Measurements from ENCODE around the gene SKA1. TPM values are rescaled to one million over a fixed set of nuclear protein-coding genes. Genes with fewer than 3 reads are reported as not detected.

SKA1 gene, protein sequence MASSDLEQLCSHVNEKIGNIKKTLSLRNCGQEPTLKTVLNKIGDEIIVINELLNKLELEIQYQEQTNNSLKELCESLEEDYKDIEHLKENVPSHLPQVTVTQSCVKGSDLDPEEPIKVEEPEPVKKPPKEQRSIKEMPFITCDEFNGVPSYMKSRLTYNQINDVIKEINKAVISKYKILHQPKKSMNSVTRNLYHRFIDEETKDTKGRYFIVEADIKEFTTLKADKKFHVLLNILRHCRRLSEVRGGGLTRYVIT
- 22.5 TPM for polyA plus RNA-seq (2013, experiment 1 of 2)
- 24.1 TPM for polyA plus RNA-seq (2013, experiment 2 of 2)

DNA sequence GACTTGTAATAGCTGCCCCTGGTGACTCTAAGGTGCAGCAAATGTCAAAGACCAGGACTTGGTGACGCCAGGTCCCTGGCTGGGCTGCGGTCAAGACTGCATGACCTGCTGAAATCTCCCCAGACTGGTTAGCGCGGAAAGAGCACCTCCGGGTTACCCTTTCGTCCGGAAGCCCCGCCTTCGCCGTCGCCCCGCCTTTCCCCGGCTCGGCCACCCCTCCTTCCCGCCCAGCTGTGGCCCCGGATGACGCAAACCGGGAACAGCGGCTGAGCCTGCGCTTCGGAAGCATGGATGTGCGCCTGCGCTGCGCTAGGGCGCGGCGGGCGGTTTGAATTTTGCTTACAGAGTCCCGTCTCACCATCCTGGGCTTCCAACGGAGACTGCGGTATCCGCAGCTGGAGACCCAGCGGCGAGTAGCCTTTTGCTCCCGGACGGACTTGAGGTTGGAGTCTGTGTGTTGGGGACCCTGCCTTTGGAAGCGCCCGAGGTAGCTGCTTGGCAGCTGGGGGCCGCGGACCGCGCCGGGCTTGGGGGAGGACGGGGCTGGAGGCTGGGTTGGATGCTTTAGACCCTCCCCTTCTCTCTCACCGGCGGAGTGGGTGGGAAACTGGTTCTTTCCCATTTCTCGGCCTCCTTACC is at the start of gene SKA1:
Gene SKA1 (plus strand): TSS at position 294 of the 639 bp plus-strand sequence. CDS start 785 bp downstream, outside the sequence.
- Histone ChIP-seq H3K27me3 (ENCODE audit: control insufficient read depth in 3 of 3, insufficient read depth in 3 of 3, low read depth in 1 of 3, low read length in 3 of 3) (no peaks in the 10 kb centered on the region), H3K4me1 (ENCODE audit: control insufficient read depth in 2 of 2, insufficient read depth in 1 of 2, low read depth in 1 of 2, low read length in 2 of 2) (peaks cover 0 to 5% of the 10 kb centered on the region in 2 donors), H3K14ac (ENCODE audit: low read length) (peak within 1 kb of the TSS; percentile 32), H3K4me2 (ENCODE audit: insufficient read depth, low read length, poor library complexity, severe bottlenecking) (peak within 1 kb of the TSS; percentile 56), H3K9ac (ENCODE audit: low read depth, low read length, poor library complexity) (peak within 1 kb of the TSS; percentile 89), H3K27ac (replicated peaks; ENCODE audit: low read length) (peak within 1 kb of the TSS; percentile 80), H3K23ac (ENCODE audit: low read depth, low read length, poor library complexity) (peak within 1 kb of the TSS; percentile 67), H4K8ac (ENCODE audit: low read depth, low read length) (no peak within 1 kb of the TSS), H4K91ac (ENCODE audit: low read depth, low read length, poor library complexity) (no peak within 1 kb of the TSS), H3K18ac (ENCODE audit: low read length) (peak within 1 kb of the TSS; percentile 68), H3K4me3 (ENCODE audit: low read length in 2 of 2) (peak within 1 kb of the TSS; percentile 64 to 94), H3K36me3 (replicated peaks in 1 of 2; ENCODE audit: control insufficient read depth in 2 of 2, insufficient read depth in 2 of 2, low read length in 2 of 2) (peaks cover 2 to 36% of the 10 kb centered on the region in 2 donors), H2AK5ac (ENCODE audit: low read depth, low read length) (no peak within 1 kb of the TSS), H2BK12ac (ENCODE audit: low read length) (no peak within 1 kb of the TSS), H2BK120ac (ENCODE audit: low read depth, low read length) (no peak within 1 kb of the TSS), H3K9me3 (replicated peaks in 1 of 2; ENCODE audit: control insufficient read depth in 2 of 2, insufficient read depth in 1 of 2, low read depth in 1 of 2, low read length in 2 of 2) (no peaks in the 10 kb centered on the region), H3K4ac (ENCODE audit: low read length) (no peak within 1 kb of the TSS), H2AFZ (ENCODE audit: low read length) (peak within 1 kb of the TSS; percentile 95), H2BK15ac (ENCODE audit: low read length) (no peak within 1 kb of the TSS), H2BK5ac (ENCODE audit: low read length) (peak within 1 kb of the TSS; percentile 79), H3K79me1 (ENCODE audit: low read depth, low read length) (peaks cover 2% of the 10 kb centered on the region)
- DNase-seq (ENCODE audit: low spot score), result peak; percentile 94
- WGBS, 2 donors (ENCODE audit: extremely low coverage in 2 of 2, insufficient read length in 2 of 2, insufficient replicate concordance in 1 of 2), result no CpG with 5 or more reads among the region's 47 CpGs

GRCh38 chr18:50327983-50328382 is 46.9 kb upstream of the SKA1 start:
- Histone ChIP-seq H3K18ac (ENCODE audit: low read length) (no peak overlapping the region), H3K4me3 (ENCODE audit: low read length in 2 of 2) (no peak overlapping the region), H3K9me3 (replicated peaks in 1 of 2; ENCODE audit: control insufficient read depth in 2 of 2, insufficient read depth in 1 of 2, low read depth in 1 of 2, low read length in 2 of 2) (peaks cover 2 to 3% of the 10 kb centered on the region in 2 donors), H2BK15ac (ENCODE audit: low read length) (no peak overlapping the region), H3K36me3 (replicated peaks in 1 of 2; ENCODE audit: control insufficient read depth in 2 of 2, insufficient read depth in 2 of 2, low read length in 2 of 2) (no peaks in the 10 kb centered on the region), H3K23ac (ENCODE audit: low read depth, low read length, poor library complexity) (no peak overlapping the region), H3K27me3 (ENCODE audit: control insufficient read depth in 3 of 3, insufficient read depth in 3 of 3, low read depth in 1 of 3, low read length in 3 of 3) (no peaks in the 10 kb centered on the region), H2BK120ac (ENCODE audit: low read depth, low read length) (no peak overlapping the region), H3K4me2 (ENCODE audit: insufficient read depth, low read length, poor library complexity, severe bottlenecking) (no peak overlapping the region), H4K91ac (ENCODE audit: low read depth, low read length, poor library complexity) (no peak overlapping the region), H3K27ac (replicated peaks; ENCODE audit: low read length) (no peak overlapping the region), H2BK12ac (ENCODE audit: low read length) (no peak overlapping the region), H3K79me1 (ENCODE audit: low read depth, low read length) (no peaks in the 10 kb centered on the region), H2AK5ac (ENCODE audit: low read depth, low read length) (no peak overlapping the region), H3K9ac (ENCODE audit: low read depth, low read length, poor library complexity) (no peak overlapping the region), H2AFZ (ENCODE audit: low read length) (no peak overlapping the region), H3K4ac (ENCODE audit: low read length) (no peak overlapping the region), H2BK5ac (ENCODE audit: low read length) (no peak overlapping the region), H3K4me1 (ENCODE audit: control insufficient read depth in 2 of 2, insufficient read depth in 1 of 2, low read depth in 1 of 2, low read length in 2 of 2) (no peaks in the 10 kb centered on the region), H3K14ac (ENCODE audit: low read length) (no peak overlapping the region), H4K8ac (ENCODE audit: low read depth, low read length) (no peak overlapping the region)
- no peak for DNase-seq (ENCODE audit: low spot score)
- no CpG with 5 or more reads among the region's 3 CpGs for WGBS, 2 donors (ENCODE audit: extremely low coverage in 2 of 2, insufficient read length in 2 of 2, insufficient replicate concordance in 1 of 2)

GRCh38 chr18:50330176-50330575 is 44.7 kb upstream of the SKA1 start:
- H2BK12ac ChIP-seq (ENCODE audit: low read length), result no peak overlapping the region
- no peak overlapping the region for H3K4me2 ChIP-seq (ENCODE audit: insufficient read depth, low read length, poor library complexity, severe bottlenecking)
- no peak overlapping the region for H3K9ac ChIP-seq (ENCODE audit: low read depth, low read length, poor library complexity)
- H2AK5ac ChIP-seq (ENCODE audit: low read depth, low read length), result no peak overlapping the region
- no peaks in the 10 kb centered on the region for H3K36me3 ChIP-seq (replicated peaks in 1 of 2; ENCODE audit: control insufficient read depth in 2 of 2, insufficient read depth in 2 of 2, low read length in 2 of 2)
- peaks cover 0 to 2% of the 10 kb centered on the region in 2 donors for H3K4me1 ChIP-seq (ENCODE audit: control insufficient read depth in 2 of 2, insufficient read depth in 1 of 2, low read depth in 1 of 2, low read length in 2 of 2)
- H3K23ac ChIP-seq (ENCODE audit: low read depth, low read length, poor library complexity), result no peak overlapping the region
- no peak overlapping the region for H2BK15ac ChIP-seq (ENCODE audit: low read length)
- H3K9me3 ChIP-seq (replicated peaks in 1 of 2; ENCODE audit: control insufficient read depth in 2 of 2, insufficient read depth in 1 of 2, low read depth in 1 of 2, low read length in 2 of 2), result peaks cover 2 to 3% of the 10 kb centered on the region in 2 donors
- no peak overlapping the region for H2AFZ ChIP-seq (ENCODE audit: low read length)
- no peak overlapping the region for H3K27ac ChIP-seq (replicated peaks; ENCODE audit: low read length)
- H2BK120ac ChIP-seq (ENCODE audit: low read depth, low read length), result no peak overlapping the region
- H3K4me3 ChIP-seq (ENCODE audit: low read length in 2 of 2), result no peak overlapping the region
- H2BK5ac ChIP-seq (ENCODE audit: low read length), result no peak overlapping the region
- H3K18ac ChIP-seq (ENCODE audit: low read length), result no peak overlapping the region
- no peaks in the 10 kb centered on the region for H3K79me1 ChIP-seq (ENCODE audit: low read depth, low read length)
- H3K14ac ChIP-seq (ENCODE audit: low read length), result no peak overlapping the region
- H3K27me3 ChIP-seq (ENCODE audit: control insufficient read depth in 3 of 3, insufficient read depth in 3 of 3, low read depth in 1 of 3, low read length in 3 of 3), result peaks cover 0 to 7% (median 0%) of the 10 kb centered on the region in 3 experiments
- H4K8ac ChIP-seq (ENCODE audit: low read depth, low read length), result no peak overlapping the region
- H4K91ac ChIP-seq (ENCODE audit: low read depth, low read length, poor library complexity), result no peak overlapping the region
- no peak overlapping the region for H3K4ac ChIP-seq (ENCODE audit: low read length)
- no peak for DNase-seq (ENCODE audit: low spot score)

DNA sequence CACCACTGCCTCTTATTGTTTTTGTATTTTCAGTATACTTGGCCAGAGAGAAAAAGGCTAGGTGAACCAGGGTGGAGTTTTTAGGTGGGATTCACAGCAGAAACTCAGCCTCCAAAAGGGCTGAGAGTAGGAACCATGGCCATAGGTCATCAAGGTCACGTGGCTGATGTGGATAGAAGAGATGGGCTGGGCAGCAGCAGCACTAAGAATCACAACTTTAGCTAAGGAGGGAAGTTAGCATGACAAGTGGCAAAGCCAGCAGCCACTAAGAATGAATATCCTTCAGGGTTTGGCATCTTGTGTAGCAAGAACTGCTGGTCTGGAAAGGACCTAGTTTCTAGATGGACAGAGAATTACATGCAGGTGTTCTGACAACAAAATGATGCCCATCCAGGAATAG is 43.2 kb upstream of the SKA1 start:
- WGBS, 2 donors (ENCODE audit: extremely low coverage in 2 of 2, insufficient read length in 2 of 2, insufficient replicate concordance in 1 of 2), result no CpG with 5 or more reads among the region's 1 CpG
- Histone ChIP-seq H4K8ac (ENCODE audit: low read depth, low read length) (no peak overlapping the region), H2BK120ac (ENCODE audit: low read depth, low read length) (no peak overlapping the region), H3K36me3 (replicated peaks in 1 of 2; ENCODE audit: control insufficient read depth in 2 of 2, insufficient read depth in 2 of 2, low read length in 2 of 2) (no peaks in the 10 kb centered on the region), H3K79me1 (ENCODE audit: low read depth, low read length) (no peaks in the 10 kb centered on the region), H3K27ac (replicated peaks; ENCODE audit: low read length) (no peak overlapping the region), H3K4ac (ENCODE audit: low read length) (no peak overlapping the region), H3K27me3 (ENCODE audit: control insufficient read depth in 3 of 3, insufficient read depth in 3 of 3, low read depth in 1 of 3, low read length in 3 of 3) (peaks cover 0 to 7% (median 0%) of the 10 kb centered on the region in 3 experiments), H4K91ac (ENCODE audit: low read depth, low read length, poor library complexity) (no peak overlapping the region), H3K4me3 (ENCODE audit: low read length in 2 of 2) (no peak overlapping the region), H2AK5ac (ENCODE audit: low read depth, low read length) (no peak overlapping the region), H3K14ac (ENCODE audit: low read length) (no peak overlapping the region), H3K4me1 (ENCODE audit: control insufficient read depth in 2 of 2, insufficient read depth in 1 of 2, low read depth in 1 of 2, low read length in 2 of 2) (peaks cover 0 to 2% of the 10 kb centered on the region in 2 donors), H3K23ac (ENCODE audit: low read depth, low read length, poor library complexity) (no peak overlapping the region), H3K9ac (ENCODE audit: low read depth, low read length, poor library complexity) (no peak overlapping the region), H2AFZ (ENCODE audit: low read length) (no peak overlapping the region), H3K9me3 (replicated peaks in 1 of 2; ENCODE audit: control insufficient read depth in 2 of 2, insufficient read depth in 1 of 2, low read depth in 1 of 2, low read length in 2 of 2) (peaks cover 2 to 3% of the 10 kb centered on the region in 2 donors), H2BK5ac (ENCODE audit: low read length) (no peak overlapping the region), H3K4me2 (ENCODE audit: insufficient read depth, low read length, poor library complexity, severe bottlenecking) (no peak overlapping the region), H3K18ac (ENCODE audit: low read length) (no peak overlapping the region), H2BK12ac (ENCODE audit: low read length) (no peak overlapping the region), H2BK15ac (ENCODE audit: low read length) (no peak overlapping the region)
- DNase-seq (ENCODE audit: low spot score), result no peak

All from neuronal stem cell (in vitro differentiated cells).